Keratinocyte (primary cell): ENCODE results near the gene MFAP1. TPM values are rescaled to one million over a fixed set of nuclear protein-coding genes. Genes with fewer than 3 reads are reported as not detected.

ENCODE experiments used
- DNase-seq: peaks from one replicate; pipeline ENCODE4 v3.0.0-alpha.2; 2011; ENCODE audit warnings: low read depth, missing footprints, low spot score
- FAIRE-seq: peaks from 2 replicates; lab custom pipeline; 2011; peaks lifted over from hg19 to GRCh38; lab: Jason Lieb, UNC
- H2AFZ ChIP-seq: 2 replicates; pipeline ENCODE4 v1.6.0; 2012; ENCODE audit warnings: low read length, control low read depth, inconsistent platforms; ENCODE audit not compliant: control insufficient read depth
- H3K27ac ChIP-seq: 2 replicates; pipeline ENCODE4 v1.5.1; 2011; ENCODE audit warnings: low read length; ENCODE audit not compliant: control insufficient read depth, insufficient read depth
- H3K27me3 ChIP-seq: 3 replicates; pipeline ENCODE4 v1.6.0; 2011; ENCODE audit warnings: low read length; ENCODE audit not compliant: control insufficient read depth, insufficient read depth; ENCODE audit errors: extremely low read depth
- H3K36me3 ChIP-seq, 2 experiments: 2 replicates in 1 of 2; 3 replicates in 1 of 2; pipeline ENCODE4 v1.5.1; 2011; ENCODE audit warnings: low read length in 2 of 2, mild to moderate bottlenecking in 1 of 2; ENCODE audit not compliant: control insufficient read depth in 2 of 2, insufficient read depth in 2 of 2; ENCODE audit errors: extremely low read depth in 1 of 2
- H3K4me1 ChIP-seq: 3 replicates; pipeline ENCODE4 v1.5.1; 2011; ENCODE audit warnings: low read length; ENCODE audit not compliant: control insufficient read depth, insufficient read depth; ENCODE audit errors: extremely low read depth
- H3K4me2 ChIP-seq: 3 replicates; pipeline ENCODE4 v1.6.0; 2011; ENCODE audit warnings: low read depth, low read length; ENCODE audit not compliant: control insufficient read depth, insufficient read depth; ENCODE audit errors: extremely low read depth
- H3K4me3 ChIP-seq, 3 experiments: fragments of 200-600 bp in 1 of 3; sonication (generic) in 1 of 3; 2 replicates in 2 of 3; 3 replicates in 1 of 3; pipeline ENCODE4 v1.5.1; 2011 to 2016; ENCODE audit warnings: low read length in 3 of 3, mild to moderate bottlenecking in 3 of 3, control low read depth in 2 of 3, inconsistent platforms in 1 of 3, low read depth in 1 of 3, mixed read lengths in 1 of 3, mixed run types in 1 of 3, moderate library complexity in 1 of 3; ENCODE audit not compliant: control insufficient read depth in 2 of 3, insufficient read depth in 2 of 3; ENCODE audit errors: extremely low read depth in 1 of 3
- H3K79me2 ChIP-seq: 2 replicates; pipeline ENCODE4 v1.6.0; 2012; ENCODE audit warnings: low read length; ENCODE audit not compliant: control insufficient read depth, insufficient read depth
- H3K9ac ChIP-seq: 3 replicates; pipeline ENCODE4 v1.6.0; 2011; ENCODE audit warnings: low read length; ENCODE audit not compliant: control insufficient read depth, insufficient read depth; ENCODE audit errors: extremely low read depth
- H3K9me1 ChIP-seq: 3 replicates; pipeline ENCODE4 v1.6.0; 2011; ENCODE audit warnings: low read length; ENCODE audit not compliant: control insufficient read depth, insufficient read depth; ENCODE audit errors: extremely low read depth
- H3K9me3 ChIP-seq: 2 replicates; pipeline ENCODE4 v1.5.1; 2012; ENCODE audit warnings: low read depth, low read length; ENCODE audit not compliant: control insufficient read depth
- H4K20me1 ChIP-seq: 3 replicates; pipeline ENCODE4 v1.6.0; 2011; ENCODE audit warnings: low read length; ENCODE audit not compliant: control insufficient read depth, insufficient read depth; ENCODE audit errors: extremely low read depth
- CTCF ChIP-seq, 3 experiments: IDR thresholded peaks in 1 of 3; conservative IDR thresholded peaks in 1 of 3; optimal IDR thresholded peaks in 1 of 3; 2 replicates in 2 of 3; 3 replicates in 1 of 3; pipeline versions ENCODE3 to v1.5.1; 2011; ENCODE audit warnings: low read length in 3 of 3, mild to moderate bottlenecking in 3 of 3, moderate library complexity in 2 of 3, control low read depth in 1 of 3, inconsistent platforms in 1 of 3; ENCODE audit not compliant: insufficient read depth in 2 of 3; ENCODE audit errors: extremely low read depth in 1 of 3
- EZH2 ChIP-seq: IDR thresholded peaks from one replicate; pipeline ENCODE4 v1.6.1; 2012; ENCODE audit warnings: inconsistent platforms, mild to moderate bottlenecking, low read length, moderate library complexity
- dilution Hi-C: fragments of 300-500 bp; cut with MboI; formaldehyde crosslinking; loops from one replicate; pipeline ENCODE4 v1.7.0; 2020; ENCODE audit warnings: low sequenced_read_pairs; ENCODE audit not compliant: extremely low pct_ligation_motif_present
- polyA plus RNA-seq, 5 experiments: library from polyadenylated mRNA; depleted of rRNA in 3 of 5; stranded (reverse) in 3 of 5; stranded (forward) in 1 of 5; unstranded in 1 of 5; fragments of >200 nt; gene quantifications; 1 replicate in 1 of 5; 2 replicates in 3 of 5; 3 replicates in 1 of 5; pipeline versions ENCODE4 v1.2.1 to v1.2.3, GENCODE V29; 2011 to 2012; ENCODE audit warnings: missing spikeins in 2 of 5, low read depth in 1 of 5, low replicate concordance in 1 of 5

The MFAP1 gene
- polyA plus RNA-seq, 1 donor (not counting 4 experiments of a cell fraction or from before 2014, with no cell fraction given) = 25.6 TPM

DNA sequence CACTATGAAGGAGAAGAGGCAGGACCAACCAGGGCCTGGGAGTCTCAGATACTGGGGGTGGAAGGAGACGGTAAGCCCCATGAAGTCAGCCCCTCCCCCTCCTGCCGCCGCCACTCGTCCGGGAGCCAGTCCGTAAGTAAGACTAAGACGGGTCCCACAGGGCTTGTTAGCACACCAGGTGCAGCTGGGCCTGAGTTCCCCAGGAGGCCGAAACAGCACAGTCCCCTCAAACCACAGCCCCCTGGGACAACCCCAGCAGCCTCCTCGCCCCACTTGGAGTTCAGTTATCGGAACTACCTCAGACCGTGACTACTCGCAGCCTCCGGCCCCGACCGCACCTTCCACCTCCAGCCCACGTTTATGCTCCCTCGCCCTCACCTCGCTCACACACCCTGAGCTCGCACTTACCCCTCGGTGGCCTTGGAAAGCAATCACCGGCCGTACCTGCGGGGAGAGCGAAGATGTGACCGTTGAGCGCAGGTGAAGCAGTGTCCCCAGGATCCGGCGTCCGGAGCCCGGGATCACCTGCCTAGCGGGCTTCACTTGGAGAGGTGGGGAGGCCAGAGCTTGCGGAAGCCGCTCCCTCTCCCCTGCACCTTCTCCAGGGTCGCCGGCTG lies 48.3 kb downstream of the MFAP1 start:
- Histone ChIP-seq H3K9ac (peak overlapping the region; percentile 87), H3K27me3 (no peaks in the 10 kb centered on the region), H3K4me3 (peak overlapping the region; percentile 48 to 92 (median 82)), H2AFZ (peak overlapping the region; percentile 88), H3K4me1 (peaks cover 20% of the 10 kb centered on the region), H3K9me1 (no peaks in the 10 kb centered on the region), H3K9me3 (no peaks in the 10 kb centered on the region), H3K27ac (peak overlapping the region; percentile 55), H3K79me2 (no peaks in the 10 kb centered on the region), H3K4me2 (peak overlapping the region; percentile 97), H4K20me1 (no peaks in the 10 kb centered on the region), H3K36me3 (peaks cover 9 to 22% of the 10 kb centered on the region in 2 experiments)
- no peak for DNase-seq
- FAIRE-seq = no peak
- dilution Hi-C loops = no loop called here
- TF ChIP-seq CTCF (optimal IDR thresholded peaks at IDR 0.05 in 1 of 3, IDR thresholded peaks at IDR 0.05 in 1 of 3, conservative IDR thresholded peaks at IDR 0.05 in 1 of 3; ENCODE audit: extremely low read depth in 1 of 3, insufficient read depth in 2 of 3, low read length in 3 of 3) = no peak
- TF ChIP-seq EZH2 = no peak

DNA sequence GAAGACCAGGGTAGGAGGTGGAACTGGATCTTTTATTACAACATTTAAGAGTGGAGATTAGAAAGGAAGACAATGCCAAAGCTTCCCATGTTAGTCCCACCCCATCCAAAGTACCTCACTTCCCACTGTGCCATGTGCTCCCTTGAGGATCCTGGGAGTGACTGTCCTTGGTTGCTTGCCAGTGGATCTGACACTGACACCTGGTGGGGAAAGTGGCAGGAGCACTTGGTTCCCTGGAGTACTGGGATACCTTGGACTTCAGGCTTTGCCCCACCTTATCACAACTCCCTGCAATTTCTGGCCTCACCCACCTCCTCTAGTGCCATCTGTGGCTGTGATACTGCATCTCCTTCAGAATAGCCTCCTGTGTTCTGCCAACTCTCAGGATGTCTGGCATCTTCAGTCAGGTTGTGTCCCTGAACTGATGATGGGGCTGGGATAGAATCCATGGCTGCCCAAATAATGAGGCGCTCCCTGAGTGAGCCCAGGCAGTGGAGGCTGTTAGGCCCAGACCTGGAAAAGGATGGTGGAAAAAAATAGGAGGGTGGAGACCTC lies 49.0 kb downstream of the MFAP1 start:
- H3K9me3 ChIP-seq = no peaks in the 10 kb centered on the region
- H3K4me1 ChIP-seq = peaks cover 20% of the 10 kb centered on the region
- no peaks in the 10 kb centered on the region for H3K79me2 ChIP-seq
- peak overlapping the region; percentile 35 for H2AFZ ChIP-seq
- no peaks in the 10 kb centered on the region for H3K9me1 ChIP-seq
- DNase-seq (peak; percentile 74), FAIRE-seq (peak; percentile 87)
- no peaks in the 10 kb centered on the region for H4K20me1 ChIP-seq
- H3K4me2 ChIP-seq = peak overlapping the region; percentile 97
- peak overlapping the region; percentile 55 for H3K27ac ChIP-seq
- H3K9ac ChIP-seq = peak overlapping the region; percentile 87
- dilution Hi-C loops = no loop called here
- H3K4me3 ChIP-seq = peak overlapping the region; percentile 48 to 92 (median 82)
- H3K36me3 ChIP-seq = peaks cover 9 to 22% of the 10 kb centered on the region in 2 experiments
- H3K27me3 ChIP-seq = no peaks in the 10 kb centered on the region
- TF ChIP-seq EZH2 = no peak
- TF ChIP-seq CTCF (optimal IDR thresholded peaks at IDR 0.05 in 1 of 3, IDR thresholded peaks at IDR 0.05 in 1 of 3, conservative IDR thresholded peaks at IDR 0.05 in 1 of 3; ENCODE audit: extremely low read depth in 1 of 3, insufficient read depth in 2 of 3, low read length in 3 of 3) = peak; percentile 76 to 90 (median 85)
